ENCODE results near the gene XPNPEP2. TPM values are rescaled to one million over a fixed set of nuclear protein-coding genes. Genes with fewer than 3 reads are reported as not detected.
"Not testable (repeated sequence)": the region's sequence is repeated elsewhere in the genome, so short reads cannot be mapped to it uniquely, and the experiment has no call there.

The XPNPEP2 gene
- polyA plus RNA-seq, 1 of the 3 experiments (the other 2 are of a cell fraction): 0.21 TPM

- TF ChIP-seq MAX (IDR thresholded peaks at IDR 0.05; ENCODE audit: low read depth) (no peak), REST (IDR thresholded peaks at IDR 0.05; ENCODE audit: low read depth, low read length) (no peak), TCF12 (IDR thresholded peaks at IDR 0.05) (no peak), TAF1 (IDR thresholded peaks at IDR 0.05; ENCODE audit: borderline replicate concordance, low read depth, low read length) (no peak), EZH2phosphoT487 (IDR thresholded peaks at IDR 0.05; ENCODE audit: borderline replicate concordance, low read depth) (no peak), RFX5 (IDR thresholded peaks at IDR 0.05; ENCODE audit: low read length) (no peak), TEAD4 (IDR thresholded peaks at IDR 0.05; ENCODE audit: borderline replicate concordance, insufficient read depth) (no peak)
These were observed 799 bp downstream of the XPNPEP2 start (continued) for GRCh38 chrX:129739578-129739977.

GRCh38 chrX:129741880-129742758 lies 3.3 kb downstream of the XPNPEP2 start:
- no peak overlapping the region for H3K4me2 ChIP-seq
- H3K4me3 ChIP-seq (ENCODE audit: low read depth in 2 of 2, low read length in 1 of 2): no peak overlapping the region
- peak; percentile 81 for DNase-seq
- H3K9me3 ChIP-seq: no peaks in the 10 kb centered on the region
- H3K9me2 ChIP-seq: no peaks in the 10 kb centered on the region
- H4K20me1 ChIP-seq (ENCODE audit: insufficient read depth): no peaks in the 10 kb centered on the region
- ChIA-PET CTCF (no interaction called here), POLR2A (no interaction called here)
- H3K4me1 ChIP-seq (ENCODE audit: control insufficient read depth in 1 of 2, insufficient read depth in 2 of 2, low read depth in 1 of 2, low read length in 1 of 2): peaks cover 0 to 25% of the 10 kb centered on the region in 2 experiments; a peak in 1 of 4 replicates
- TF ChIP-seq EP300 (IDR thresholded peaks at IDR 0.05; ENCODE audit: borderline replicate concordance in 1 of 2, low read depth in 1 of 2, low read length in 1 of 2) (no peak), CHD2 (IDR thresholded peaks at IDR 0.05; ENCODE audit: low read length, partially characterized antibody) (no peak), POLR2AphosphoS5 (IDR thresholded peaks at IDR 0.05; ENCODE audit: low read depth, low read length) (no peak)
- no peak overlapping the region for H2AFZ ChIP-seq (ENCODE audit: low read depth)
- peak overlapping the region in 1 of 2 experiments; percentile 69; a peak in 2 of 4 replicates for H3K27ac ChIP-seq (ENCODE audit: low read depth in 2 of 2, low read length in 1 of 2)
- H3K79me2 ChIP-seq (ENCODE audit: insufficient read depth): no peaks in the 10 kb centered on the region
- peaks cover 19% of the 10 kb centered on the region; the same call in 1 of the 2 replicates for H3K27me3 ChIP-seq (ENCODE audit: insufficient read depth)
- whole genome bisulfite sequencing (ENCODE audit: low lambda C conversion rate): 32% methylated on average over 19 of the region's 21 CpGs
- no peak overlapping the region for H3K9ac ChIP-seq
- H3F3A ChIP-seq (replicated peaks; ENCODE audit: insufficient read depth): no peaks in the 10 kb centered on the region
- no peaks in the 10 kb centered on the region for H3K36me3 ChIP-seq (replicated peaks in 1 of 2; ENCODE audit: control insufficient read depth in 1 of 2, insufficient read depth in 2 of 2, low read length in 1 of 2)

- DNase-seq; H3K79me2 ChIP-seq (ENCODE audit: insufficient read depth); H3K9me2 ChIP-seq; H4K20me1 ChIP-seq (ENCODE audit: insufficient read depth); H3K27ac ChIP-seq (ENCODE audit: low read depth in 2 of 2, low read length in 1 of 2); H3K9me3 ChIP-seq; H3K9ac ChIP-seq; H3K36me3 ChIP-seq (replicated peaks in 1 of 2; ENCODE audit: control insufficient read depth in 1 of 2, insufficient read depth in 2 of 2, low read length in 1 of 2); H2AFZ ChIP-seq (ENCODE audit: low read depth); H3K4me3 ChIP-seq (ENCODE audit: low read depth in 2 of 2, low read length in 1 of 2); H3K4me2 ChIP-seq; H3F3A ChIP-seq (replicated peaks; ENCODE audit: insufficient read depth); POLR2A ChIA-PET; CTCF ChIA-PET: not testable (repeated sequence)
- 47% methylated on average over 6 of the region's 6 CpGs for WGBS (ENCODE audit: low lambda C conversion rate)
- Histone ChIP-seq H3K4me1 (ENCODE audit: control insufficient read depth in 1 of 2, insufficient read depth in 2 of 2, low read depth in 1 of 2, low read length in 1 of 2) (peaks cover 0 to 19% of the 10 kb centered on the region in 2 experiments; a peak in 1 of 4 replicates), H3K27me3 (ENCODE audit: insufficient read depth) (peaks cover 23% of the 10 kb centered on the region; the same call in 1 of the 2 replicates)
These were observed 4.0 kb downstream of the XPNPEP2 start for GRCh38 chrX:129742759-129743152.

All from SK-N-SH (cell line).